Measurements from ENCODE around the gene RSPO4.

DNA sequence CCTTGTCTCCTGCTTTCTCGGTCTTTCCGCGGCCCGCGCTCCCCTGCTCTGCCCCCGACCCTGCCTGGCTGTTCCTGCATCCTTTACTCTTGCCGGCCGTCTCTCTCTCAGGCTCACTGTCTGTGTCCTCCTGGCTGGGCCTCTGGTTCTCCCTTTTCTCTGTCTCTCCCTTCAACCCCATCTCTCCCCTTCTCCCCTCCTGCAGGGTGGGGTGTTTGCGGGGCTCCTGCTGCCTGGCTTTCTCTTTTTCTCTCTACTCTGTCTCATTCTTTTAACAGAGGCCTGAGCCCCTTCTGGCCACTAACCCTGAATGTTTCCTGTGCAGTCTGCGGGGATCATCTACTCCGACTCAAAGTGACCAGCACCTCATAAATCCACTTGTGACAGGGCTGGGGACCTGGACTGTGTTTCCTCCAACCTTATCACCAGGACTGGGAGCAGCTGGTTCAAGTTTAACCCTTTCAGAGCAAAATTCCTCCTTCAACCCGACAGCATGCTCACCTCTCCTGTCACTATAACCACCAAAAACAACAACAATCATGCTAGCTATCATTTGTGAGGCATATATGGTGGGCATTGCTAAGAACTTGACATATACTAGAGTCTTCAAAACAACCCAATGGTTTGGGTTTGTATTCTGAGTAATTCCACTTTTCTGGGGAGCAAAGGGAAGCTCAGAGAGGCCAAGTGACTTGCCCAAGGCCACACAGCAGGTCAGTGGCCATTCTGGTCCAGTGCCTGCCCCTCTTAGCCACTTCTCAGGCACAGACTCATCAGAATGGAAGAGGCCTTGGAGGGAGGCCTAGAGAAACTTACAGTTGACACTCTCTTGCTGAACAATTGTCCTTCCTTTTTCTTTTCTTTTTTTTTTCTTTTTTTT, 811 bp upstream of the RSPO4 start:
- TF ChIP-seq POLR2A (IDR thresholded peaks at IDR 0.05; ENCODE audit: low read length) (no peak), GATA1 (IDR thresholded peaks at IDR 0.05; ENCODE audit: low read depth, low read length) (no peak)
